ENCODE data around the gene MOG.

The MOG gene

DNA sequence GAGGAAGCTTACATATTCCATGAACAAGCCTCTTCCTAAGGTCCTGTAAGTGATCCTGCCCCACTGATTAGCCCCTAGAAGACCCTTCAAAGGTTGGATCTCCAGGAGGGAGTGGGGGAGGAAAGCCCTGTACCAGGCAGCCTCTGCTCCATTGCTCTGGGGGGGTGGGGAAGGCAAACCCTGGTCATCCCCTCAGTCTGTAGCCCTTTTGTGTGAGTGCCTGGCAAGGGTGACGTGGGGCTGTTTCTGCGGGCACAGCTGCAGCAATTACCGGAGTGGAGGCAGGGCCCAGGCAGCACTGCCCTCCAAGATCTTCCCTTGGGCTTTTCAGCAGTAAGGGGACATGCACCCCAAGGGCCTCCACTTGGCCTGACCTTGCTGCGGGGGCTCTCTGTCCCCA lies at the start of gene MOG:
Gene MOG, plus strand, starts transcription at position 295 of the 400 bp plus-strand sequence. CDS start 118 bp downstream, outside the sequence.
- no peak for DNase-seq (ENCODE audit: low read depth)

DNA sequence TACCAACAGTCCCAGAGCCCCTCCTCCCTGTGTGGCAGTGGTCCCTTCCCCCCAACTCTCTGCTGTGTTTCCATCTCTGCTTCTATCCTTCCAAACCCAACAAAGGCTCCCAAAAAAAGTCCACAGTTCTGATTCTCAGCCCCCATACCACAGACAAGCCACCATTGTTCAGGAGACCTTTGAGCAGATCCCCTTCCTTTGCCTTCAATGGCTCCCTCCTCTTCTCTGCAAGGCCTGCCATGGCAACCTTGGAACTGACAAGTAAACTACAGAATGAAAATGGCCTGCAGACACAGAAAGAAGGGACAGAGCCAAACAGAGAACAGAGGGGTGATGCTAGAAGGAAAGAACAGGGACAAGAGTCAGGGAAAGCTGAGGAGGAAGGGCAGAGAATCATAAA lies 48.8 kb upstream of the MOG start:
- no peak for DNase-seq (ENCODE audit: low read depth)

DNA sequence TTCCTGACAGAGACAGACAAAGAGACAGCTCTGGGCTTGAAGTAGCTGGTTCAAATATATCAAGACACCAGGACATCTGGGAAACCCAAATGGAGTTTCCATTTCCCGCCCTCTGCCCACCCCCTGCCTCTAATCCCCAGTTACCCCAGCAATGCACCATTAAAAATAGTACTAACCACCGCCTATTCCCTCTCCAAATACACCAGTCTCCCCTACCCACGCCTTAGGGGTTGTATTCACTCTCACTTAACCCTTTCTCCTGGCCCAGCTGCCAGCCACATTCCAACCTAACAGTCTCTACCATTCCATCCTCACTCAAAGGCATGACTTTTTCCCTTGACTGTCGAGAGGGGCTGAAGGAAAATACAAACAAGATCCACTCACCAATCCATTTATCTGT lies 46.4 kb upstream of the MOG start:
- DNase-seq (ENCODE audit: low read depth), result no peak

DNA sequence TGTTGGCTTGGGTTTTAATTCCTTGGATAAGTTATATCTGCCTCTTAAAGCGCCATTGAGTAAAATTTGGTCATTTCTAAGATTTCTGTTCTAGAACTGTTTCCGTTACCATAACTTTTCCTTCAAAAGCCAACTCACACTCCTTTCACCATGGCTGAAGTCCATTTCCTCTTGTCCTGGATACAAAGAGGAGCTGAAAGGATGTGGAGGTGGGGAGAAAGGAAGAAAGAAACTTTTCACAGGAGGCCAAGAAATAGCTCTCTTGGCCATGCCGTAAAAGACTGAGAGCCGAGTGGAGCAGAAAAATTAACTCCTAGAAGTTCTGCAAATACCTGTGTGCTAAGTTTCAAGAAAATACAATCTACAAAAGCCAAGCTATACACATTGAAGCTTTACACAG lies 45.5 kb upstream of the MOG start:
- DNase-seq (ENCODE audit: low read depth), result no peak

DNA sequence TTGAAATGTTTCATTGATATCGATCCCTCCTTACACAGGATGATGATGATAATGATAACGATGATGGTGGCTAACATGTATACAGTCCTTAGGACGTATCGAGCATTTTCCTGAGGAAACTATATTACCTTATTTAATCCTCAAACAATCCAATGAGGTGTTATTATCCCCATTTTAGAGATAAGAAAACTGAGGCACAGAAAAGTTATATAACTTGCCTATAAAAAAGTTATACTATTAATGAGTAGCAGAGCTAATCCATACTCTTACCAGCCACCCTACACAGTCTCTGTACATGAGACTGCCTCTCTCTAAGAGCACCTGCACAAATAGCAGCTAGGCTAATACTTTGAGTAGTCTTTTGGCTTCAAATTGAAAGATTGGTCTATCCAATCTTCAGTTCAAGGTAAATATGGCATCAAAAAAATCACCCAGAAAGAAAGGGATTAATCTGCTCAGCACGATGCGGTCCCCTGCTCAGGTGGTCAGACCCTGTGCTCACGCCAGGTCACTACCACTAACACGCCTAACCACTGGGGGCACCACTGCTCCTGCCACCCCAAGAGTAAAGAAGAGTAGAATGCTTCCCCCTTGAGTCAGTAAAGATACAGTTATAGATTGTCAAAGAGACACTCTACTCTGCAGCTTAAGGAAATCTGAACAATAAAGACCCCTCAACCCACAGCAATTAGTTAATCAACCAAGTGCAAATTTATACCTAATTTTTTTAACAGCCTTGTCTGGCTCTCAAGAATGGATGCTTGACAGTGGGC lies 38.9 kb upstream of the MOG start:
- no peak for DNase-seq (ENCODE audit: low read depth)

DNA sequence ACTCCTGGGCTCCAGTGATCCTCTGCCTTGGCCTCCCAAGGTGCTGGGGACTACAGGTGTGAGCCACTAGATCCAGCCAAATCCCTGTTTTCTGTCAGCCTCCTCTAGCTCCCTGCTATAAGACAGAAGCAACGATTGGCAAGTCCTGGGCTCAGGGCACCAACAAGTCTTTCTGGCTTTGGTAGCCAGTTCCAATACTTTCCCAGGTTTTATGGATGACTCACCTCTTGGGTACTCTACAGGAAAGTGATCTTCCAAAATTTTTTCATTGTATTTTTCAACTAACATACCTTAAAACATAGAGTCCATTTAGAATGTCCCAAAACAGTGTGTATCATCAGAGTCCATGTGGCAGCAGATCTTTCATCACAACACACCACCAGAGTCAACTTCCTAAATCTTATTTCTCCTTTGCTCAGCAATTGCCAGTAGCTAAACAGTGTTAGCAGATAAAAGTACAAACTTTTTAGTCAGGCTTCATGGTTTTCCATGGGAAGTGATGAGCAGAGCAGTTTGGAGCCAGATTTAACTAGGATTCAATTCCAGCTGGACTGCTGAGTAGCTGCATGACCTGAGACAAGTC lies 37.2 kb upstream of the MOG start:
- DNase-seq (ENCODE audit: low read depth), result no peak

DNA sequence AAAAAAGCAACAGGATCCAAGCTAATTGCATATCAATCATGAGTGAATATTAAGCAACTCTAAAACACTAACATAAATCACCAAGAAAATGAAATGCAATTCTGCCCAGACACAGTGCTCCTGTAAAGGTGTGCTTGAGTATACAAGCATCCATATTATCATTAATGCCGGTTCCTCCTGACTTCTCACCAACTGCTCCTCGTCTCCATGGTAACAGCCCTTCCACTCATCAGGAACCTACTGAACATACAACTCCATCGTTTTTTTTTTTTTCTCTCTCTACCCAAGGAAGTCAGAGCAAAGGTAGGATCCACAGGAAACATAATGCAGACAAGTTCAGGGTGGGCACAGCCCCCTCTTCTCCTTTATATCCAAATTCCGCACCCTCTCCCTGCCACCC lies 36.3 kb upstream of the MOG start:
- no peak for DNase-seq (ENCODE audit: low read depth)

DNA sequence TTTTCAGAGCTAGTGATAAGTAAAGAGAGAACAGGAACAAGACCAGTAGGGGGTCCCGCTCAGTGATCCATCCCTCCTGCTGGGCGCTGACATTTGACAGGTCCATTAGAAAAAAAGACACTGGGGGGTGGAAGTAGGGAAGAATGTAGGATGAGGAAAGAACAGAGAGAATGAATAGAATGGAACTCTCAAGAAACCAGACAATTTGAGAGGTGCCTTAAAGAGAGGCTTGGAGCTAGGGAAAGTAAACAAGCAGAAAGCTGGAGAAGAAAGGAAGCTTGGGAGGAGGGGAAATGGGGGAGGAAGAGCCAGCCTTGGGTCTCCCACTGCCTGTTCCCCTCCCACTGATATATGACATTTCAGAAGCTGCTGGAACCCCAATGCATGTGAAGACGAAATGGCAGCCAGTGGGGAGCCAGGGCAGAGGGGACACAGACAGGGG lies 32.4 kb upstream of the MOG start:
- no peak for DNase-seq (ENCODE audit: low read depth)

DNA sequence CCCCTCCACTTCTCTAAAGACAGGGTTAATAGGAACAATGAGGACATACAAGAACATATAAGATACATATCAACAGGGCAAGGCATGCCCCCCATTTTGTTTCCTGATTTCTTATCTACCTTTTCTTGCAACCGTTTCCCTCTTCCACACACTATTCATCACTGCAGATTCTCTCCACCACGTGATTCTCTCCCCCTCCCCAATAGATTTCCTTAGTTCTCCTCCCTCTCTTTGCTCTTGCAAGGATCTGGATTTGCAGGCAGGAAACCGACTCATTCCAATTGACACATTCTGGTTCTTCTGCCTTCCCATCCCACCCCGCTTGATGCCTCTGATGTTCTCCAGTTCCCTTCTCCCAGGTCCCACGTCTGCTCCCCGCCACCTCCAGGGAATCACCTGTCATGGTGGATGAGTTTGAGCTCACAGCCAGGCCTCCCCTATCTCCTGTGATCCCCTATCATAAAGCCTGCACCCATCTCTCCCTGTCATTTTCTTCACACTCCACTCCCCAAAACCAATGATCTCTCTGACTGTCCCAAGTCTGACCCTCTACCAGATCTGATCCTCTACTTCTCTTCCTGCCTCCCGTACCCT lies 31.5 kb upstream of the MOG start:
- no peak for DNase-seq (ENCODE audit: low read depth)

DNA sequence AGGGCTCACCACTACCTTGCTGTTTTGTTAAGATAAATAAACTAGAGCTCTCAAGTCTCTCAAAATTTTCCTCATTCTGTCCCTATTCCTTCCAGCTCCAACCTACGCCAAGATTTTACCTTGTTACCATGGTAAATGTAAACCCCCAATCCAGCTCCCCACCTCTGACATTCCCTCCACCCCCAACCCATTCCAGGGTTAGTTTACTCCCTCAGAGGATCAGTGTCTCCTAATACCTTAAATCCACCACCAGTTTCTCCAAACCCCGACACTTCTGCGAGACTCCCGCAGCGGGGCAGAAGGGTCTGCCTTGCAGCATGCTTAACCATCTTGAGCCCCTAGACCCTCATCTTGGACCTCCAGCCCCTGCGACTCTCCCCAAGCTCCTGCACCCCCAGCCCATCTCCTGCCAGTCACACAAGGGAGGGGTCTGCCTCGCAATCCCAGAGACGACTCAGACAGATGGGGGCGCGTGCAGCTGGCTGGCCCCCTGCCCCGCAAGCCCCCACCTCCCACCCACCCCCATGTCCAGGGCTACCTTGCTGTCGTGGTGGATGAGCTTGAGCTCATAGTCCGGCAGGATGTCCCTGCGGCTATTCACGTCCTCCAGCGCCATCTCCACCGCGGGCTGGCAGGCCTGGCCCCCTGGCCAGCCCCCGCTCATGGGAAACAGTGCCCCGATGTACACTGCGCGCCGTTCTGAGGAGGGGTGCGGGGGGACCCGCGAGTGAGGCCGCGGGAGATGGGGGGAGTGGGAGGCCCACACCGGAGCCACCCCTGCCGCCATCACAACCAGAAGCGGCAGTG lies 29.7 kb upstream of the MOG start:
- DNase-seq (ENCODE audit: low read depth), result no peak

DNA sequence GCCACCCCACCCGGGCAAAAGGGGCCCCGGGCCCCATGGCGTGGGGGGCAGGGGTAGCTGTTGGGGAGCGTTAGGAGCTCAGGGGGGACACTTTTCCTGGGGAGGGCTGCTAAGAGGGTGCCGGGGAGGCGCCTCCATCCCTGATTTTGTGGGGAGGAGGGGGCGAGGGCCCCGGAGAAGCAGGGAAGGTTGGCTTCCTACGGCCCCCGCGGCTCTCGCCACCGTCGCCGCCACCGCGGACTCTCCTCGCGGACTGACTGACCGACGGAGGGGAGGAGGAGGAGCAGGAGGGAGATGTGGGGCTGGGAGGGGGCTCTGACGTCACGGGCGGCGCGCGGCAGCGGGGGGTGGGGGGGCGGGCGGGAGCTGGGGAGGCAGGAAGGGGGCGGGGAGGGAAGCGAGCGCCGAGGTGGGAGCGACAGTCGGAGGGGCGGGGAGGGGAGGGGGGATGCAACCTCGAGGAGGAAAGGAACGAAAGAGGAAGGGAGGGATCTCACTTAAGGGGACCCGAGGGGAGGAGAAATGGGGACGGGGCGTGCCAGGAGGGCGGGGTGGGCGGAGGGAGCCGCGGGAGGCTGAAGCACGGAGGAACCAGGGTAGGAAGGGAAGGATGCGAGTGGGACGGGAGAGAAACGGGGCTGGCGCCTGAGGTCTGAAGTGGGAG lies 29.0 kb upstream of the MOG start:
- peak; percentile 44 for DNase-seq (ENCODE audit: low read depth)

DNA sequence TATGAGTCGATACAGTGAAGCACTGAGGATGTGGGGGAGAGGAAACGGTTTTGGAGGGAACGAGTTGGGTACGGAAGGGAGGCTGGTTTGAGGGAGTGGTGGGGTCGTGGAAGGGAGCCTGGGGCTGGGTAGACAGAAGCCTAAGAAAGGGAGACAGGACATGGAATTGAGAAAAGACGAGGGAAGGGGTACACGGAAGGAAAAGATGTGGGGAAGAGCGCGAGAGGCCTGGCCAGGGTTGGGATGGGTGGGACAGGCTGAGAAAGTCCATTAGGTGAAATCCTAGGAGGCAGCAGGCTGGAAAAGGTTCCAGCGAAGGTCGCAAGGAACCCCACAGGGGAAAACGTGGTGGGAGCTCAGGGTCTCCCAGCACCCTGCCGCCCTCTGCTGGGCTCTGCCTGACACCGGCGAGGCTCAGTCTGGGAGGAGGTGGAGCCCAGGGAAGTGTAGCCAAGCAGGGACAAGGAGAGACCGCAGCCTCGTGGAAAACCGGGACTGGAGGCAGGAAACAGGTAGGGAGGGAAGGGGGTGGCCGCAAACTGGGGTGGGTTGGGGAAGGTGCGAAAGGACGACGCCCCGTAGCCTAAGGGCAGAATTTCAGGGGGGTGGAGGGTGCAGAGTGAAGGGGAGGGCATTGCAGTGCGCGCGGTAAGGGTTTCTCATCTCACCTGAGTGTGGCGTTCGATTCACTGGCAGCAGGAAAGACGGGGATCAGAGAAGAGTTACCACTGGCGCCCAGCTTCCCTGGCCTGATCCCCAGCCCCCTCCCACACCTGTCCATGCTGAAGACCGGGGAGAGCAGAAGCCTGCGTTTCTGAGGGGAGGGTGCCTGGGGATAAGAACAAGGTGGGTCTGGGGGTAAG lies 28.2 kb upstream of the MOG start:
- DNase-seq (ENCODE audit: low read depth), result peak; percentile 45

DNA sequence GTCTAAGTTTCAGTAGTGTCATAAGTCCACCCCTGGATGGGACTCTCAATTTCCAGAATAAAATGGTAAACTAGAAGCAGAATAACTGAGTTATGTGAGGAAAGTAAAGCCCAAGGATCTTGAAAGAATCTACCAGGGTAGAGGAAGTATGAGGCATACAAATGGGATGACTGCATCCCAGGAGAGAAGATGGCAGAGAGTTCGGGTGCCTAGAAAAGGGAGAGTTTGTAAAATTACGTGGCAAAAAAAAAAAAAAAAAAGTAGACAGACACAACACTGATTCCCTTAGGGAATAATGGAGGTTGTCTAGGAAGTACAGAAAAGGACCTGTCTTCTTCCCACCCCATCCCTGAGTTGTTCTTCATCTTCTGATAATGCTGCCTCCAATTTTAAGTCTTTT lies 27.3 kb upstream of the MOG start:
- no peak for DNase-seq (ENCODE audit: low read depth)

DNA sequence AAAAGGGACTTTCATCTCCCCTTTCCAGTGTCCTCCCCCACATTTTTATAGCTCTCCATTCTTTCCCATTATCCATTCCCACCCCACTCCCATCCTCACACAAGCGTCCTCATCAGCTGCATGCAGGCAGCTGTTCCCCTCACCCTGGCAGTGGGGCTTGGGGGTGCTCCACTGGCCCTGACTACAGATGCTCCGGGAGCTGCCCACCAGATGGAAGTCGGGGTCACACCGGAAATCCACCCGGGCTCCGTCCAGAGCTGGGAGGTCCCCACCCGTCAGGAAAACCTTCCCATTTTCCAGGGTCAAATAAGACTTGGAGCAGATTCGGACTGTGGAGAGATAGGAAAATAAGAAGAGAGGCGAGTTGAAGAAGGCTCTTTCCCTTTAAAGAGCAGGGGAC lies 26.6 kb upstream of the MOG start:
- DNase-seq (ENCODE audit: low read depth), result no peak

DNA sequence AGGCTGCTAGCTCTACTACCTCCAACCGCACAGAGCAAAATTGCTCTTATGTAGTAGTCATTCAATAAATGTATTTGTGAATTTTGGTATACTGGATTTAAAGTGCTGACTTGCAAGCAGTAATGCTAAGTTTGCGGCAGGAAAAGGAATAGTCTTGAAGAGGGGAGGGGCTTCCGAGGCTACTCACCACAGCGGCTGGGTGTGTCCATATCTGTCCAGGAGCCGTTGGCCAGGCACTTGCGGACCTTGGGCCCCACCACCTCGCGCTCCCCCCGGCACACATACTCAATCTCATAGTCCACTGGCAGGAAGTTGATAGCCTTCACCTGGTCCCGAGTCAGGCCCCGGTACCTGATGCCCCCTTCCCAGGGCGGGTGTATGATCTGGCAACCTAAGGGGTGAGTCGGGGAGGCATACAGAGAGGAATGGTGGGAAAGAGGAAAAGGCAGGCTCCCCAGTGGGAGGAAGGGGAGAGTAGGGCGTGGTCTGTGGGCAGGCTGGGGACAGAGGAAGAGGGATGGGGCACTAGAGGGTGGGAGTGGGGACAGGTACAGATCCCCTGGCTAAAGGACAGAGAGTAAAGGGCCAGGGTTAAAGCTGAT lies 25.6 kb upstream of the MOG start:
- DNase-seq (ENCODE audit: low read depth), result no peak

DNA sequence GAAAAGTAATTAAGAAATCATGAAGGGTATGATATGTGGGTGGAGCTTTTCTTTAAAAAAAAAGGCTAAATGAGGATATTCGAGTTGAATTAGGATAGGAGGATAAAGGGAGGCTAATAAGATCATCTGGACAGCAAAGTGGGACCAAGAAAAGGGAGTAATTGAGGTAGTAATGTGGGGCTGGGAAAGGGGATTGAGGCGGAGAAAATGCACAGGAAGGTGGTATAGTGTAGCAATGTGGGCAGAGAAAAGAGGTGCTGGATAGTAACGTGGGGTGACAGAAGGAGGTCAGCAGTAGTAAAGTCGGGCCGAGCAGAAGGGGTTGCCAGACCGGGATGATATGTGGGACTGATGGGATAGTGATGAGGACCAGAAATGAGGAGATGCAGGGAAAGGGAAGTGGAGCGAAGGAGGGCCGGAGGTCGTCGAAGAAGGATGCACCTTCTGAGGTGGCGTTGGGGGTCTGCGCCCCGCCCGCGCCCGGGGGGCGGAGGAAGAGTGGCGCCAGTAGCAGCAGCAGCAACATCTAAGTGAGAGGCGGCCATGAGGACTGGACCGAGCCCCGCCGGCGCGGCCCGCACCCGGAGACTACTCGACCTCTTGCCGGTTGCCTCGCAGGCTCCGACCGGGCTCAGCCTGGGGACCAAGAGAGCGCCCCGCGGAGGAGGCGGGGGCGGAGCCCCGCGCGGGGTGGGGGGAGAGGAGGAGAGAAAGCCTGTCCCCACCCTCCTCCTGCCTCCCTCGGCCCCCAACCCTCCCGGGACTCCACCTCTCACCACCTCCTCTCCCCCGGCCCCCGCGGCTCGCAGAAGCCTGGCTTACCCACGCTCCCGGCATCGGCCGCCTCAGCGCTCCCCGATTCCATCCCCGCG lies 24.8 kb upstream of the MOG start:
- peak; percentile 70 for DNase-seq (ENCODE audit: low read depth)

DNA sequence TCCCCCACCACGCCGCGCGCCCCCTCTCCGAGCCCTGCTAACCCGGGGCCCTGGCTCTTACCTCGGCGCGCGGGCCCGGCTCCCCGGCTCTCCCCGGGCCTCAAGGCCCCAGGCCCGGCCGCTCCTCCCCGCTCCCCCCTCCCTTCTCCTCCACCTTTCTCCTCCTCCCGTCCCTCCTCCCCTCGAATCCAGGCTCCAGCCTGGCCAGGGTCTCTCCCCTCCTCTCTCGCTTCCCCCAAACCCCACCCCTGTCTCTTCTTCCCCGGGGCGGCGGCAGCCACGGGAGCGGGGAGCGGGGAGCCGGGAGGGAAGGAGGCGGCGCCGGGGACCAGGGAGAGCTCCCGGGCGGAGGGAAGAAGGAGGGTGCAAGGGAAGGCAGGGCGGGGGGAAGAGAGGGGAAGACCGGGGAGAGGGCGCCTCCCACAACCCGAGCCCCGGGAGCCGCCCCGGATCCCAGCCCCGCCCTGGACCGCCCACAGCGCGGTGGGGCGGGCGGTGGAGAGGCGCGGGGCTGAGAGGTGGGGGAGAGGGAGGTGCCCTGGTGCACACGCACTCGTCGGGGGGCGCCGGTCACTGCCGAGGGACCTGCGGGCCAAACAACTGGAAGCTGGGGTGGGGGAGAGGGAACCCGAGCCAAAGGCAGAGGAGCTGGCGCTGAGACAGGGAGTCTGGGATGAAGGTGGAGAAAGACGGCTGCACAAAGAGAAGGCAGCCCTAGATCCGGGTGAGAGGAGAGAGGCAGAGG lies 23.9 kb upstream of the MOG start, which contains the start of gene GABBR1:
Gene GABBR1, minus strand, starts transcription at position 395 of the 745 bp plus-strand sequence. CDS start 798 bp downstream, outside the sequence.
- peak; percentile 57 for DNase-seq (ENCODE audit: low read depth)

DNA sequence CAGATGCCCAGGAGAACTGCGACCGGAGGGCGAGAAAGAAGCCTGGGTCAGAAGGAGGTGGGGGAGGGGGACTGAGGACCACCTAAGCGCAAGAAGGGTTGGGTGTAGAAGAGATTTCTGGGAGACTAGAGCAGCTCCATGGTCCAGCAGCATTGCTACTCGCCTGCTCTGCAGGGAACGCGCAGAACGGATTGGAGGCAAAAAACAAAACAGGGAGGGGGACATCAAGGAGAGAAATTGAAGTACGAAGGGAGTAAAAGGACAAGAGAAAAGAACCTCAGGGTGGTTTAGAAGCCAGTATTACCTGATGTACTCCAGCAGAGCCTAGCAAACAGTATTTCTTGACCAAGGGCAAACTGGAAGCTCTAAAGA lies 23.4 kb upstream of the MOG start:
- no peak for DNase-seq (ENCODE audit: low read depth)

DNA sequence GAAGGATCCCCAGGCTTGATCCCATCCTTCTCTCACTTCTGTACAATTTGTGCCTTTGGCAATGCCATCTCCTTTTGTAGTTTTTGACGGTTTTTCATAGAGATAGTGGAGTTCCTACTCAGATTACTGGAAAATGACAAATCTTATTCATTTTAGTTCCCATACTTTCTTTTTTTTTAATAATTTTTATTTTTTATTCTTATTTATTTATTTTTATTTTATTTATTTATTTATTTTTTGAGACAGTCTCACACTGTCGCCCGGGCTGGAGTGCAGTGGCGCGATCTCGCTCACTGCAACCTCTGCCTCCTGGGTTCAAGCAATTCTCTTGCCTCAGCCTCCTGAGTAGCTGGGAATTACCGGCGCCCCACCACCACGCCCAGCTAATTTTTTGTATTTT lies 19.6 kb upstream of the MOG start:
- no peak for DNase-seq (ENCODE audit: low read depth)

Measured in stimulated activated CD4-positive, alpha-beta T cell treated with anti-CD3 and anti-CD28 coated beads, Interleukin-2, amount 100 ng/mL, for 4 hours (primary cell).